ENCODE measurements around the gene CHL1.

- TF ChIP-seq CTCF (IDR thresholded peaks at IDR 0.05; ENCODE audit: low read depth, low read length) (no peak), POLR2A (IDR thresholded peaks at IDR 0.05; ENCODE audit: extremely low read depth, insufficient read length) (no peak)
Observed at GRCh38 chr3:217099-217813, 20.7 kb downstream of the CHL1 start.

Measured in NB4 (cell line).